UCSD-AML1 (cell line): ENCODE results near the gene RNF150.

Experiments
- DNase-seq: peaks from one replicate; lab custom pipeline; 2025; ENCODE audit not compliant: unreplicated experiment; lab: John Stamatoyannopoulos, UW

The RNF150 gene

GRCh38 chr4:141028024-141028529 is 105.2 kb downstream of the RNF150 start:
- DNase-seq, result no peak

- DNase-seq, result no peak
These were observed 105.8 kb downstream of the RNF150 start for GRCh38 chr4:141027421-141027820.

GRCh38 chr4:141026900-141027299 is 106.4 kb downstream of the RNF150 start:
- no peak for DNase-seq

GRCh38 chr4:141023051-141023450 is 110.2 kb downstream of the RNF150 start:
- DNase-seq, result no peak

GRCh38 chr4:141022111-141022695 is 111.1 kb downstream of the RNF150 start:
- no peak for DNase-seq

- no peak for DNase-seq
These were observed 111.7 kb downstream of the RNF150 start for GRCh38 chr4:141021397-141022110.

- no peak for DNase-seq
These were observed 112.4 kb downstream of the RNF150 start for GRCh38 chr4:141020801-141021261.

- no peak for DNase-seq
These were observed 113.5 kb downstream of the RNF150 start for GRCh38 chr4:141019768-141020167.

GRCh38 chr4:141016117-141016798 is 117.0 kb downstream of the RNF150 start:
- DNase-seq, result no peak

- DNase-seq, result no peak
These were observed 119.4 kb downstream of the RNF150 start for GRCh38 chr4:141013899-141014298.

GRCh38 chr4:141011901-141012315 is 121.4 kb downstream of the RNF150 start:
- no peak for DNase-seq

GRCh38 chr4:141009931-141010330 is 123.3 kb downstream of the RNF150 start:
- DNase-seq, result no peak

- DNase-seq, result no peak
These were observed 124.1 kb downstream of the RNF150 start for GRCh38 chr4:141009129-141009528.

GRCh38 chr4:141006242-141006802 is 126.9 kb downstream of the RNF150 start:
- no peak for DNase-seq

GRCh38 chr4:141004823-141005222 is 128.4 kb downstream of the RNF150 start:
- no peak for DNase-seq

- DNase-seq, result no peak
These were observed 130.1 kb downstream of the RNF150 start for GRCh38 chr4:141003193-141003592.

GRCh38 chr4:141002323-141002805 is 130.9 kb downstream of the RNF150 start:
- no peak for DNase-seq

- no peak for DNase-seq
These were observed 136.5 kb downstream of the RNF150 start for GRCh38 chr4:140996766-140997165.

- DNase-seq, result no peak
These were observed 138.2 kb downstream of the RNF150 start for GRCh38 chr4:140995058-140995457.

GRCh38 chr4:140994015-140994414 is 139.3 kb downstream of the RNF150 start:
- DNase-seq, result no peak

GRCh38 chr4:140993370-140993769 is 139.9 kb downstream of the RNF150 start:
- no peak for DNase-seq
